GM10266 (cell line): ENCODE measurements around the gene LRMDA.

ENCODE experiments used
- DNase-seq: peaks from one replicate; pipeline ENCODE4 v3.0.0; 2012; ENCODE audit errors: extremely low spot score
- TF ChIP-seq, protein P1 (sequence below): IDR thresholded peaks from 2 replicates; pipeline ENCODE4 v1.5.1; 2012; ENCODE audit warnings: mild to moderate bottlenecking, low read depth; ENCODE audit not compliant: control insufficient read depth, insufficient read depth; ENCODE audit errors: missing control alignments

LRMDA gene

DNA sequence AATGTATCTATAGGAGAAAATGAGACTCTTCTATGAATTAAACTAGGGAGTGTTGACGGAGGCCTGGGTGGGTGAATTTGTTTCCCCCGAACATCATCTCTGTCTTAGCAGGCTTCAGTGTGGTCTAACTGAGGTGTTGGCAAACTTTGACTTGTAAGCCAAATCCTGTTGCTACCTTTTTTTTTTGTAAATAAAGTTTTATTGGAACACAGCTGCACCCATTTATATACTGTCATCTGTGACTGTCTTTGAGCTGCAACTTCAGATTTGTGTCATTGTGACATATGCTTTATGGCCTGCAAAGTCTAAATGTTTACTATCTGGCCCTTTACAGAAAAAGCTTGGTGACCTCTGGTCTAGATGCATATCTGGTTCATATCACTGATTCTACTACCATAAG is 455.9 kb downstream of the LRMDA start:
- TF ChIP-seq, protein P1, sequence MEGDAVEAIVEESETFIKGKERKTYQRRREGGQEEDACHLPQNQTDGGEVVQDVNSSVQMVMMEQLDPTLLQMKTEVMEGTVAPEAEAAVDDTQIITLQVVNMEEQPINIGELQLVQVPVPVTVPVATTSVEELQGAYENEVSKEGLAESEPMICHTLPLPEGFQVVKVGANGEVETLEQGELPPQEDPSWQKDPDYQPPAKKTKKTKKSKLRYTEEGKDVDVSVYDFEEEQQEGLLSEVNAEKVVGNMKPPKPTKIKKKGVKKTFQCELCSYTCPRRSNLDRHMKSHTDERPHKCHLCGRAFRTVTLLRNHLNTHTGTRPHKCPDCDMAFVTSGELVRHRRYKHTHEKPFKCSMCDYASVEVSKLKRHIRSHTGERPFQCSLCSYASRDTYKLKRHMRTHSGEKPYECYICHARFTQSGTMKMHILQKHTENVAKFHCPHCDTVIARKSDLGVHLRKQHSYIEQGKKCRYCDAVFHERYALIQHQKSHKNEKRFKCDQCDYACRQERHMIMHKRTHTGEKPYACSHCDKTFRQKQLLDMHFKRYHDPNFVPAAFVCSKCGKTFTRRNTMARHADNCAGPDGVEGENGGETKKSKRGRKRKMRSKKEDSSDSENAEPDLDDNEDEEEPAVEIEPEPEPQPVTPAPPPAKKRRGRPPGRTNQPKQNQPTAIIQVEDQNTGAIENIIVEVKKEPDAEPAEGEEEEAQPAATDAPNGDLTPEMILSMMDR, result no peak

GRCh38 chr10:75887992-75888680 is 456.7 kb downstream of the LRMDA start:
- no peak for DNase-seq
- TF ChIP-seq, protein P1, result no peak

More for the DNA sequence above, 455.9 kb downstream of the LRMDA start:
- DNase-seq, result no peak

DNA sequence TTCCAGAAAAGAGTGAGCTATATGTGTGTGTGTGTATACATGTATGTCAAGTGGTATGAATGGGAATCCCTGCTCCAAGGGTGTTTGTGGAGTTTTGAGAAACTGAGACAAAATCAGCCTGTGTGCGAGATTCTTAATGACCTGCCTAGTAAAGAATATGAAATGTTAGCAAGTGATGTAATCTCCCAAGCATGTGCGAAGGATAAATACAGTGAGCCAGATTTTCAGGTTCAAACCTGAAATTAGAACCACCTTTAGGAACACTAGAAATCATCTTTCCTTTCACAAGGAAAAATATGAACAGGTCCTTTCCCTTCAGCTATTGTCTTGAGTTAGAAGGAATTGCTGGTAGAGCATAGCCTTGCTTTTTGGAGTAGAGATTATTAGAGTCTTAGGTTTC is 457.6 kb downstream of the LRMDA start:
- TF ChIP-seq, protein P1, result no peak
- DNase-seq, result no peak

- DNase-seq, result no peak
- TF ChIP-seq, protein P1, result no peak
Observed at GRCh38 chr10:75894761-75895160, 463.3 kb downstream of the LRMDA start.

- TF ChIP-seq, protein P1, result no peak
- no peak for DNase-seq
Observed at GRCh38 chr10:75895259-75895658, 463.8 kb downstream of the LRMDA start.

GRCh38 chr10:75899816-75900390 is 468.5 kb downstream of the LRMDA start:
- TF ChIP-seq, protein P1, result no peak
- DNase-seq, result no peak

- TF ChIP-seq, protein P1, result no peak
Observed at GRCh38 chr10:75902816-75903215, 471.4 kb downstream of the LRMDA start.

More at GRCh38 chr10:75902816-75903215, 471.4 kb downstream of the LRMDA start:
- DNase-seq, result no peak
